ENCODE data around the gene IQGAP1. TPM values are rescaled to one million over a fixed set of nuclear protein-coding genes. Genes with fewer than 3 reads are reported as not detected.
A peak's percentile ranks its signal among the peaks of the same experiment; 100 is the strongest.
"Not testable (repeated sequence)": the region's sequence is repeated elsewhere in the genome, so short reads cannot be mapped to it uniquely, and the experiment has no call there.

The IQGAP1 gene
- total RNA-seq, 2 experiments from 2014 or later: 211 to 220 TPM

GRCh38 chr15:90495067-90495466 lies 107.0 kb downstream of the IQGAP1 start:
- Mint-ChIP-seq H3K36me3 (peaks cover 53% of the 10 kb centered on the region), H3K9me3 (no peaks in the 10 kb centered on the region), H3K4me1 (peaks cover 11% of the 10 kb centered on the region), H3K27me3 (no peaks in the 10 kb centered on the region), H3K27ac (no peak overlapping the region), H3K4me3 (no peak overlapping the region)
- POLR2A ChIA-PET: no interaction called here
- no peak for ATAC-seq (ENCODE audit: low read depth)
- DNase-seq: no peak

GRCh38 chr15:90496791-90497190 lies 108.7 kb downstream of the IQGAP1 start:
- ATAC-seq (ENCODE audit: low read depth) (no peak), DNase-seq (no peak)
- H3K36me3 Mint-ChIP-seq: peaks cover 46% of the 10 kb centered on the region
- no peaks in the 10 kb centered on the region for H3K27me3 Mint-ChIP-seq
- H3K27ac Mint-ChIP-seq: no peak overlapping the region
- H3K4me3 Mint-ChIP-seq: no peak overlapping the region
- POLR2A ChIA-PET: no interaction called here
- H3K9me3 Mint-ChIP-seq: no peaks in the 10 kb centered on the region
- peaks cover 8% of the 10 kb centered on the region for H3K4me1 Mint-ChIP-seq

GRCh38 chr15:90497376-90497775 lies 109.3 kb downstream of the IQGAP1 start:
- Mint-ChIP-seq H3K27ac (no peak overlapping the region), H3K36me3 (peaks cover 44% of the 10 kb centered on the region), H3K4me1 (peaks cover 8% of the 10 kb centered on the region), H3K4me3 (no peak overlapping the region), H3K27me3 (no peaks in the 10 kb centered on the region), H3K9me3 (no peaks in the 10 kb centered on the region)
- POLR2A ChIA-PET: no interaction called here
- ATAC-seq (ENCODE audit: low read depth): no peak
- DNase-seq: no peak

GRCh38 chr15:90497912-90498311 lies 109.9 kb downstream of the IQGAP1 start:
- POLR2A ChIA-PET: no interaction called here
- peaks cover 8% of the 10 kb centered on the region for H3K4me1 Mint-ChIP-seq
- no peaks in the 10 kb centered on the region for H3K9me3 Mint-ChIP-seq
- peaks cover 41% of the 10 kb centered on the region for H3K36me3 Mint-ChIP-seq
- no peak overlapping the region for H3K27ac Mint-ChIP-seq
- no peak for ATAC-seq (ENCODE audit: low read depth)
- DNase-seq: no peak
- H3K27me3 Mint-ChIP-seq: no peaks in the 10 kb centered on the region
- H3K4me3 Mint-ChIP-seq: no peak overlapping the region

GRCh38 chr15:90500171-90500570 lies 112.1 kb downstream of the IQGAP1 start:
- Mint-ChIP-seq H3K9me3 (no peaks in the 10 kb centered on the region), H3K4me1 (peaks cover 1% of the 10 kb centered on the region), H3K4me3 (no peak overlapping the region), H3K36me3 (peaks cover 33% of the 10 kb centered on the region), H3K27me3 (no peaks in the 10 kb centered on the region), H3K27ac (no peak overlapping the region)
- ATAC-seq (ENCODE audit: low read depth) (no peak), DNase-seq (no peak)
- POLR2A ChIA-PET: interaction anchor here (0.6 kb wide), 1 partner anchor 19 kb away, joined by 3 read pairs; no protein-coding TSS in a partner anchor

GRCh38 chr15:90501898-90502297 lies 113.9 kb downstream of the IQGAP1 start:
- Mint-ChIP-seq H3K9me3 (no peaks in the 10 kb centered on the region), H3K27ac (peak overlapping the region; percentile 68), H3K27me3 (no peaks in the 10 kb centered on the region), H3K4me3 (no peak overlapping the region), H3K36me3 (peaks cover 24% of the 10 kb centered on the region), H3K4me1 (peaks cover 1% of the 10 kb centered on the region)
- DNase-seq (no peak), ATAC-seq (ENCODE audit: low read depth) (no peak)
- POLR2A ChIA-PET: no interaction called here

GRCh38 chr15:90510781-90511180 lies 122.7 kb downstream of the IQGAP1 start:
- H3K36me3 Mint-ChIP-seq: peaks cover 21% of the 10 kb centered on the region
- peak overlapping the region; percentile 52 for H3K4me3 Mint-ChIP-seq
- H3K27me3 Mint-ChIP-seq; H3K9me3 Mint-ChIP-seq; DNase-seq; ATAC-seq (ENCODE audit: low read depth); H3K4me1 Mint-ChIP-seq: not testable (repeated sequence)
- POLR2A ChIA-PET: interaction anchor here (0.8 to 2.0 kb wide), 9 partner anchors 18 to 204 kb away, joined by 3 to 11 read pairs (median 4); partner anchors contain the start of gene CRTC3
- H3K27ac Mint-ChIP-seq: peak overlapping the region; percentile 85

GRCh38 chr15:90511211-90511618 lies 123.2 kb downstream of the IQGAP1 start:
- POLR2A ChIA-PET: interaction anchor here (0.8 to 2.0 kb wide), 9 partner anchors 17 to 205 kb away, joined by 3 to 11 read pairs (median 4); partner anchors contain the start of gene CRTC3
- DNase-seq (peak; percentile 43), ATAC-seq (ENCODE audit: low read depth) (peak; percentile 63)
- H3K4me3 Mint-ChIP-seq: peak overlapping the region; percentile 52
- H3K4me1 Mint-ChIP-seq: peaks cover 11% of the 10 kb centered on the region
- not testable (repeated sequence) for H3K27me3 Mint-ChIP-seq, H3K9me3 Mint-ChIP-seq
- H3K36me3 Mint-ChIP-seq: peaks cover 21% of the 10 kb centered on the region
- H3K27ac Mint-ChIP-seq: peak overlapping the region; percentile 85

GRCh38 chr15:90512276-90512675 lies 124.2 kb downstream of the IQGAP1 start:
- peaks cover 11% of the 10 kb centered on the region for H3K4me1 Mint-ChIP-seq
- POLR2A ChIA-PET: interaction anchor here (0.6 to 1.0 kb wide), 4 partner anchors 10 to 185 kb away, joined by 3 to 5 read pairs (median 4); no protein-coding TSS in a partner anchor
- no peak overlapping the region for H3K4me3 Mint-ChIP-seq
- DNase-seq: no peak
- H3K36me3 Mint-ChIP-seq: peaks cover 19% of the 10 kb centered on the region
- ATAC-seq (ENCODE audit: low read depth): no peak
- no peaks in the 10 kb centered on the region for H3K27me3 Mint-ChIP-seq
- H3K9me3 Mint-ChIP-seq: peaks cover 2% of the 10 kb centered on the region
- H3K27ac Mint-ChIP-seq: no peak overlapping the region

GRCh38 chr15:90512981-90513380 lies 124.9 kb downstream of the IQGAP1 start:
- H3K9me3 Mint-ChIP-seq: peaks cover 2% of the 10 kb centered on the region
- H3K36me3 Mint-ChIP-seq: peaks cover 19% of the 10 kb centered on the region
- H3K27me3 Mint-ChIP-seq: no peaks in the 10 kb centered on the region
- H3K27ac Mint-ChIP-seq: no peak overlapping the region
- ATAC-seq (ENCODE audit: low read depth) (no peak), DNase-seq (no peak)
- H3K4me3 Mint-ChIP-seq: no peak overlapping the region
- peaks cover 11% of the 10 kb centered on the region for H3K4me1 Mint-ChIP-seq
- POLR2A ChIA-PET: interaction anchor here (0.6 kb wide), 1 partner anchor 184 kb away, joined by 5 read pairs; no protein-coding TSS in a partner anchor

GRCh38 chr15:90513448-90513847 lies 125.4 kb downstream of the IQGAP1 start:
- Mint-ChIP-seq H3K4me1 (peaks cover 13% of the 10 kb centered on the region), H3K27me3 (no peaks in the 10 kb centered on the region), H3K9me3 (peaks cover 2% of the 10 kb centered on the region), H3K27ac (no peak overlapping the region), H3K4me3 (no peak overlapping the region), H3K36me3 (peaks cover 19% of the 10 kb centered on the region)
- DNase-seq: no peak
- no peak for ATAC-seq (ENCODE audit: low read depth)
- POLR2A ChIA-PET: no interaction called here

GRCh38 chr15:90513893-90514292 lies 125.9 kb downstream of the IQGAP1 start:
- H3K4me3 Mint-ChIP-seq; ATAC-seq (ENCODE audit: low read depth); POLR2A ChIA-PET; H3K27ac Mint-ChIP-seq; H3K27me3 Mint-ChIP-seq; DNase-seq; H3K9me3 Mint-ChIP-seq: not testable (repeated sequence)
- peaks cover 16% of the 10 kb centered on the region for H3K36me3 Mint-ChIP-seq
- H3K4me1 Mint-ChIP-seq: peaks cover 14% of the 10 kb centered on the region

- Mint-ChIP-seq H3K9me3 (no peaks in the 10 kb centered on the region), H3K36me3 (no peaks in the 10 kb centered on the region), H3K4me1 (peaks cover 8% of the 10 kb centered on the region), H3K4me3 (no peak overlapping the region), H3K27me3 (no peaks in the 10 kb centered on the region), H3K27ac (no peak overlapping the region)
- POLR2A ChIA-PET: no interaction called here
- ATAC-seq (ENCODE audit: low read depth) (no peak), DNase-seq (no peak)
These were observed 131.6 kb downstream of the IQGAP1 start for GRCh38 chr15:90519688-90520087.

GRCh38 chr15:90520365-90520764 lies 132.3 kb downstream of the IQGAP1 start:
- ATAC-seq (ENCODE audit: low read depth) (no peak), DNase-seq (no peak)
- H3K36me3 Mint-ChIP-seq: no peaks in the 10 kb centered on the region
- peaks cover 8% of the 10 kb centered on the region for H3K4me1 Mint-ChIP-seq
- H3K27me3 Mint-ChIP-seq: no peaks in the 10 kb centered on the region
- no peak overlapping the region for H3K27ac Mint-ChIP-seq
- H3K9me3 Mint-ChIP-seq: no peaks in the 10 kb centered on the region
- POLR2A ChIA-PET: no interaction called here
- H3K4me3 Mint-ChIP-seq: no peak overlapping the region
